GM18526 (cell line): Measurements from ENCODE around the gene GH1.
"Not testable (repeated sequence)": the region's sequence is repeated elsewhere in the genome, so short reads cannot be mapped to it uniquely, and the experiment has no call there.

Experiments
- POLR2A ChIP-seq: IDR thresholded peaks from 3 replicates; pipeline ENCODE4 v1.6.1; 2011; ENCODE audit not compliant: insufficient read length; ENCODE audit errors: extremely low read depth

Gene GH1

DNA sequence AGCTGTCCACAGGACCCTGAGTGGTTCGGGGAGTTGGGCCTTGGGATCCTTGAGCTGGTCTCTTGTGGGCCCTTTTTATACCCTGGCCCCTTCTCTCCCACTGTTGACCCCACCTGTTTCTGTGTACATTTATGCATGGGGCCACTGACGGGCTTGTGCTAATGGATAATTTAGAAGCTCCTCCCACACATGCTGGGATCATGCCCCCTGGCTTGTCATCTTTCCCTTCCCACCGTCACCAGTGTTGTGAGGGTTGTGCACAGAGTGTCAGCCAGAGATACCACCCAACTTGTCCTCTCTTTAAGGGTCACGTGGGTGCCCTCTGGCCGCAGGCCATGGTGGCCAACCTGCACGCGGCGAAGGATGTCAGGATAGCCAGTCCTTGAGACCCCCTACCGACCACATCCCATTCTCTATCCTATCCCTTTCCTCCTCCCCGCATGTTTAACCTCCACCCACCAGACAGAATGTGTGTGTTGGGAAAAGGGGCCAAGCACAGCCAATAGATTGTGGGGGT, at the start of gene GH1:
GH1 (minus strand) TSS at position 51 of the 517 bp plus-strand sequence. CDS start 63 bp downstream, outside the sequence.
- not testable (repeated sequence) for TF ChIP-seq POLR2A

DNA sequence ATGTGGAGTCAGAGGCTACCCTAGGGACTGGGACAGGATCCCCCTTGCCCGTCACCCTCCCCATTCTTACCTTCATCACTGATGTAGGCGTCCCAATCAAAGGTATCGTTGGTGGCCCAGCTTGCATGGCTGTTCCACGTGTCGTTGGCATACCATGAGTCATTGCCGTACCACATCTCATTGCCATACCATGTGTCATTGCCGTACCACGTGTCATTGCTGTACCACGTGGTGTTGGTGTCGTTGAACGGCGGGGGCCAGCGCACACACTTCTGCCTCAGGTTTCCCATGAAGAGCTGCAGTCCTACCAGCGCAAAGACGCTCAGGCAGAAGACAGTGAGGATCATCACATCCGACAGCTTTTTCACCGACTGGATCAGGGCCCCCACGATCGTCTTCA, 49.3 kb upstream of the GH1 start:
- TF ChIP-seq POLR2A: no peak

DNA sequence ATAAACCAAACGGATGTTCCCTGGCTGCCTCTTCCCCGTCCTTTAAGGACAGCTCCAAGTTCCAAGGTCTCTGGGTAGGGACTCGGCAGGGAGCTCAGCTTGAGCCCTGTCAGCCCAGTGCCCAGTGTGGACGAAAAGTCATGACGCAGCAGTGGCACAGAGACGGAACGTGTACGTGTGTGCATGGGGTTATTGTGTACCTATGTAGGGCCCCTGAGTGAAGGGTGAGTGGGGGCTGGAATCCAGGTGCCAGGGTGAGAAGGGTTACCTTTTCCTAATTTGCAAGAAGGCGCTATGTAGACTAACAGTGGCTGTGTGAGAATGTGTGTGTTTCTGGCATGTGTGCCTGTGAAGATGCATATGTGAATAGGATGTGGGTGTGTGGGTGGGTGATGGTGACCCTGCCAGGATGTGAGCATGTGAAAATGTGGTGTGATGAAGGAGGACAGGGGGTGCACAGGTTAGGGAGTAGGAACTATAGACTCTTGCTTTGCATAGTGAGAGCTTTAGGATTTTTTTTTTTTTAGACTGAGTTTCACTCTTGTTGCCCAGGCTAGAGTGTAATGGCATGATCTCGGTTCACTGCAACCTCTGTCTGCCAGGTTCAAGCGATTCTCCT, 48.1 kb upstream of the GH1 start:
- TF ChIP-seq POLR2A: no peak

DNA sequence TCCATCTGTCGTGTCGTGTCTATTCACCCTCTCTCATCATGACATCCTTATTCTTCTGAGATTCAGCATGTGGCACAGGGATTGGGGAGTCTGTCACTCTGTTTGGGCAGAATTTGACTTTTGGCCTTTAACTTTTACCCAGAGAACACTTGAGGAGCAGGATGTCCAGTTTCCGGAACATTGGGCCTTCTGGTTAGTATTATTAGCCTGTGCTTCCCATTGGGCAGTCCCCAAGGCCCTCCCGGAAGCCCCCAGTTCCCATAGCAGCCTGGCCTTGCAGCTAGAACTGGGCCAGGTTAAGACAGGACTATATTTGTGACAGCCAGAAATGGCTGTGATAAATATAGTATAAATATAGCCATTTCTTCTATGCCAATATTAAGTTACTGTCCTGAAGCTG, 44.5 kb upstream of the GH1 start:
- no peak for TF ChIP-seq POLR2A

DNA sequence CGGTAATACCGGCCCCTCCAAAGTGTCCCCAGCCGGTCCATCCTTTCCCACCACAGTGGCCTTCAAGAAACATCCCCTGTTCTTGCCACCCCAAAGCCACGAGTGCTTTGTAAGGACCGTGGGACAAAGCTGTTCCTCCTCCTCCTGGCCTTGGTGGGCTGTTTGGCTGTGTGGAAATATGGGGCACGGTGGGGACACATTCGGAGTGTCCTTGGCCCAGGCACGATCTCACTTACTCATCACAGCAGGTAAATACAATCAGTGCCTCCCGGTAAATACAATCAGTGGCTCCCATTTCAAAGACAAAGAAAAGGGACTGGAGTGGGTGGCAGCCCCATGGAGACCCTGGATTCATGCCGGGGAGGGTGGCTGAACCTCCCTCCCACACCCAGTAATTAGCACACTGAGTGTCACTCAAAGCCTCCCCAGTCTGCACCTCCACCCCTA, 43.7 kb upstream of the GH1 start:
- no peak for TF ChIP-seq POLR2A

DNA sequence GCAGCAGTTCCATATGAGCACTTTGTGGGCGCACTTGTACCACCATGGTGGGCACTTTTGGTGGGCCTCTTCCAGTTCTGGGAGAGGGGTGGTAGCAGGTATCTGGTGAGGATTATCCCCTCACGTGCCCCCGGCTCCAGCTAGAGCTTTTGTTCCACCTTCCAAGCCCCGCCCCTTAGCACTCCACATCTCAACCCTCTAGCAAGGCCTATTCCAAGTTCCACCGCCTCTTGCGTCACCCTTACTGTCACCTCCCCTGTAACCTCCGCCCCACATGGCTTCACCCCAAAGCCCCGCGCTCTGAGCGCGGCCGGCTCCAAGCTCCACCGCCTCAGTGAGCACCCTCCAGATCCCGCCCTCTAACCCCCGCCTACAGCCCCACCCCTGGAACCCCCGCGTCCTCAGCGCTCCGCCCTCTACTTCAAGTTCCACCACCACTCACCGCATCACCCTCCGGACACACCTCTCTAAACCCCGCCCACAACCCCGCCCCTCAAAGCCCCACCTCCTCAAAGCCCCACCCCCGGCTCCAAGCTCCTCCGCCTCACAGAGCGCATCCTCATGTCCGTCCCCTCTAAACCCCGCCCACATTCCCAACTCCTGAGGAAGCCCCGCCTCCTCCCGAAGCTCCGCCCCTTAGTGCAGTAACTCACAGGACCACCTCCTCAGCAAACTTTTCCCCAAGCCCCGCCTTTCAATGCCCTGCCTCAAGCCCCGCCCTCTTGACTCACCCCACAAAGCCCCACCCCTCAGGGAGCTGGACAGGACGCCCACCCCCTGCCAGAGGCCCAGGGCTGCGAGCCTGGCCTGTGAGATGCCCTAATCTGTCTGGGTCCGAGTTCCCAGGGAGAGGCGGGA, 42.9 kb upstream of the GH1 start:
- TF ChIP-seq POLR2A: no peak

DNA sequence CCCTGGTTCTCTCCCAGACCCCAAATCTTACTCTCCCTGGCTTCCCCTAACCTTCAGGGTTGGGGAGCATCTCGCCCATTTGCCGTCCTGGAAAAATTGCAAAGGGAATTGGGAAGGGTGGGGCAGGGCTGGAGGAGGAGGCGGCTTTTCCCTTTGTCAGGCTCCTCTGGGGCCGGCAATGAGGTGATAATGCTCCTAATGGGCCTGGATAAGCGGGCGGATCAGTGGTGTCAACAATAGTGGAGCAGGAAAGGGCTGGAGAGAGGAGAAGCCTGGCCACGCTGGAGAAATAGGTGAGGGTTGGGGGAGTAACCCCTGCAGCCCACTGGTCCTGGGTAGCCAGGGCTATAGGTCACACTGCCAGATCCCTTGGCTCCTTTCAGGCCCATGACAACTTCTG, 41.8 kb upstream of the GH1 start:
- no peak for TF ChIP-seq POLR2A

DNA sequence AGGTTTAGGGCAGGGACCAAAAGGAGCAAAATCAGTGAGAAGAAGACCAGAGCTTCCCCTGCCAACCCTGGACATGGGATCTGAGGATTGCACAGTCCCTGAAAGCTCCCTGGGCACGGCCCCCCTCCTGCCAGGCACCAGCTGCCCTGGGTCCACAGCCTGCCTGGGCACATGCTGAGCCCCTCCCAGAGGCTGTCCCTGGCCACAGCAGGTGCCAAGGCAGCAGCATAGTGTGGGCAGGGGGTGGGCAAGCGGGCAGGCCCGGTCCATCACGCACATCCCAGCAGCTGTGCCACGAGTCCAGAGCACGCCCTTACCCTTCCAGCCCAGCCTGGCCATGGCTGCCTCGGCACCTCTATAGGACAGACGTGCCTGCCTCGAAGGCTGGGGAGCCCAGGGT, 41.4 kb upstream of the GH1 start:
- no peak for TF ChIP-seq POLR2A

DNA sequence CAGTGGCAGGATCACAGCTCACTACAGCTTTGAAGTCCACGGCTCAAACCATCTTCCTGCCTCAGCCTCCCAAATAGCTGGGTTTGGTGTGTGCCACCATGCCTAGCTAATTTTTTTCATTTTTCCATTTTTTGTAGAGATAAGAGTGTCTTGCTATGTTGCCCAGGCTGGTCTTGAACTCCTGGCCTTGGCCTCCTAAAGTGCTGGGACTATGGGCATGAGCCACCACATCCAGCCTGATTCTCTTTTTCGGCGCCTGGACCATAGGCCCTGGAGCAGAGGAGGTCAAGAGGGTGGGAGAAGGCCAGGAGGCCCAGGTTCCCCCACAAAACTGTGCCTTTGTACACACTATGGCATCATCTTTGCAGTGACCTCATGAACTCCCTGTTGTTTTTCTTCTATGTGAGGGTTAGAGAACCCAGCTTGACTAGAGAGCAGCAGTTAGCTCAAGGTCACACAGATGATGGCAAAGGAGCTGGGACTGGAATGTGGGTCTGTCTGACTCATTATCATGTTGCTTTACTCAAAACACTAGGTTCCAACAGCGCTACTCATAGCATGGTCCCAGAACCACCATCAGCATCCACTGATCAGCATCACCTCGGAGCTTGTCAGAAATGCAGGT, 37.8 kb upstream of the GH1 start:
- no peak for TF ChIP-seq POLR2A

DNA sequence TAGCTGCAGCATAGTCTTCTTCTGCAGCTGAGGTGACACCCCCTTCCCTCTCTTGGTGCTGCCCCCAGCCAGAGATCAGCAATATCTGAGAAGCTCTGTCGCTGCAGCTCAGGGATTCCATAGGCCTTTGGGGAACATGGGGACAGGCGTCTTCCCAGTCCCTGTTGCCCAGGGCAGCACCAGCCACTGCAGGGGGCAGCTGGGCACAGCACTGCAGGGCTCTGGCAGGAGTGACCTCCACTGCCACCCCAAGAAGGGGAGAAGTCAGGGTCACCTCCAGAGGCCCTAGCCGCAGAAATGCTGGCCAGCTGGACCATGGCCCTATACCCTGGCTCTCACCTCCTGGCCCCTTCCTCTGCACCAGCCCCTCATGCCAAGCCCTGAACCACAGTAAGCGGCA, 37.2 kb upstream of the GH1 start:
- TF ChIP-seq POLR2A: no peak

DNA sequence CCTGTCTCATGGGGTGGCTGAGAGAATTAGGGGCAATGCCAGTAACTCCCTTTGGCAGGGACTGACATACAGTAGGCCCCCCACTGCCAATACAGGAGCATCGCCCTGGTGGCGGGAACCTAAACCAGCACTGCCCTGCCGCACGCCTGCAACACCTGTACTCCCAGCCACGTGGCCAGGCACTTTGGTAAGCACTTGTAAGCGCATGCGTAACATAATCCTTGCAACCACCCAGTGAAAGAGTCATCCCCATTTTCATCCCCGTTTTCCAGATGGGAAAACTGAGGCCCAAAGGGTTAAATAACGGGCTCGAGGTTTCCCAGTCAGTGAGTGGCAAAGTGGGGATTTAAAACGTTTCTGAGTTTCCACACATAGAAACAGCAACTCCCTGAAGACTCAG, 36.6 kb upstream of the GH1 start:
- no peak for TF ChIP-seq POLR2A

DNA sequence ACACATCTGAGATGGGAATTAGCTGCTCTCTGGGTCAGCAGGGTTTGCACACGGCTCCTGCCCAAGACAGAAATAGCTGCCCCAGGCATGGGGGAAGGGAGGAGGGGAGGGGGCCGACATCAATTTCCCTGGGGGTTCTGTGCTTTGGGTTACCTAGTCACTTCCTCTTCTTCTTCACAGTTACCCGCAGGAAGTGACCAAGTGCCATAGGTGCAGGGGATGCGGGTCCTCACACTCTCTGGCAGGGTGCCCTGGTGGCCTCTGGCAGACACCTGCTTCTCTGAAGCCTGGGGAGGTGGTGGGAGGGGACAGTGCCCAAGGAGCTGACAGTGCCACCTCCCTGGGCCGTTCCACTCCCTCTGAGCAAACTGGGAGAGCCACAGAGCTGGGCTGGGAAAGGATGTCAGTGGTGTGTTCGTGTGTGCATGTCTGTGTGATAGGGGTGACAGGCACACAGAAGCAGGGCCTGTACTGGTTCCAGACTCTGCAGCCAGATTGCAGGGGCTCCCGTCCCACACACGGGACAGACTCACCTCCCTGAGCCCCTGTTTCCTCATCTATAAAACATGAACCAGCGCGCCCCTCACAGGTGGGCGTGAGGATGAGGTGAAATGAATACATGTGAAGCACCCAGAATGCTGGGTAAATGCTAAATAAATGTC, 35.9 kb upstream of the GH1 start:
- TF ChIP-seq POLR2A: no peak

DNA sequence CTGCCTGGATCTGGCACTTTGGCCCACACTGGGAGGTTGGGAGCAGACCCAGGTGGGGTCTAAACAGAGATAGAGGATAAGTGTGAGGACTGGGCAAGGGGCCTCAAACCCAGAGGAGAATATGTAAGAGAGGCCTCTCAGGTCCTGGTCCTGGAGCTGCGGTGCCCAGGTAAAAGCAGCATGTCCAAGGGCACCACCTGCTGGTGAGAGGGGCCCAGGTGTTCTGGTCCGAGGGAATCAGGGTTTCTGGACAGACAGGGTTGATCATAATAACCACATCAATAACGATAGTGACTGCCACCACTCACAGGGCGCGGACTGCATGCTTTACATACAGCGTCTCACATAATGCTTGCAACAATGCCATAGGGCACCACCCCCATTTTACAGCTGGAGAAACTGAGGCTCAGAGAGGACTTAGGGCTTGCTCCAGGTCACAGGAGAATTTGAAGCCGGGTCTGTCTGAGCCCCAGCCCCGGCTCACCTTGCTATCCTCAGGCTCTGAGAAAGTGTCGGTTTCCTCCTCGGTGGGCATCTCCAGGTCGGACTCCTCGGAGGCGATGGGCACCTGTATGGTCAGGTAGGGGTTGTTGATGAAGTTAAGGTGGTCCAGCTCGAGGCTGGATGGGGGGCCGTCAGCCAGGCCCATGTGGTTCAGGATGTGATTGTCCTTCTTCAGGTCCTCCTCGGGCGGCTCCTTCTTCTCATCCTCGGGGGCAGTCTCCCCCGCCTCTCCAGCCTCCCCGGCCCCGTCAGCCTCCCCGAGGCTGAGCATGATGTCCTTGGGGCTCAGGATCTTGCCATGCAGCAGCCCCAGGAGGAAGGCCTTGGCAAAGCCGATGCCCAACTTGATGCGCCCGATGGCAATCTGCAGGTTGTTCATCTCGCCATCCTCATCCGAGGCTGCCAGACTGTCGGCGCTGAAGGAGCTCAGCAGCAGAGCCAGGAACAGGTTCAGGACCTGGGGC, 32.6 kb upstream of the GH1 start:
- TF ChIP-seq POLR2A: no peak

DNA sequence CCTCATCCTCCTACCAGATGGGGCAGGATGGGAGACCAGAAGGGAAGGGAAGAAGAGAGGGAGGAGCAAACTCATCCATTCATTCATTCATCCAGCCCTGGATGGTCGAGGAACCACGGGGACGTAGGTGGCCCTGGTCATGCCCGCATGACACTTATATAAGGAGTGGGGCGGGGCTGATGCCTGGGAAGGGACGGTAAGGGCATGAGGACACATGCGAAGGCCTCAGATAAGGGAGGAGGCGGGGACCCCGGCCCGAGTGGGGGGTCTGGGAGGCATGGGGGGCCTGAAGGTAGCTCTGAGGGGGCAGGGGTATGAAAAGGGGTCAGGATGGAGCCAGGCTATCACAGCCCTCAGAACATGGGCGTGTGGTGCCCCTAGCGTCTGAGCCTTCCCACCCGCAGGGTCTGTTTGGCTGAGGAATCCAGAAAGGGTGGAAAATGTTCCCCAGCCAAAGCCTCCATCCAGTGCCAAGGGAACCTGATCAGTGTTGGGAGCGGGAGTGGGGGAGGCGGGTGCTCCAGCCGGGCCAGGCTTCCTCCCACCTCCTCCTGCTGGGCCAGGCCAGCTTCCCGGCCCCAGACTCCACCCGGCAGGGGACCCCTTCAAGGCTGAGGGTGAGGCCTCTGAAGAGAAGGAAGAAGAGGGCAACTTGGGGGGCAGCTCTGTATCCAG, 31.1 kb upstream of the GH1 start:
- no peak for TF ChIP-seq POLR2A
